ENCODE measurements around the gene NMB.

DNA sequence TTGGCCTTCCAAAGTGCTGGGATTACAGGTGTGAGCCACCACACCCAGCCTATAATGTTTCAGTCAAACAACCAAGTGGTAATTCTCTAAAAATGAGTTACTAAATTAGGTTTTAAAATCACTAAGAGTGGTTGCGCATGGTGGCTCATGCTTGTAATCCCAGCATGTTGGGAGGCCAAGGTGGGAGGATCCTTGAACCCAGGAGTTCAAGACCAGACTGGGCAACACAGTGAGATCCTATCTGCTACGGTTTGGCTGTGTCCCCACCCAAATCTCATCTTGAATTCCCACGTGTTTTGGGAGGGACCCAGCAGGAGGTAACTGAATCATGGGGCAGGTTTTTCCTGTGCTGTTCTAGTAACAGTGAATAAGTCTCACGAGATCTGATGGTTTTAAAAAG lies 31.9 kb upstream of the NMB start:
- no peak for TF ChIP-seq POLR2A (IDR thresholded peaks at IDR 0.05; ENCODE audit: low read length)
- no peak for TF ChIP-seq GATA1 (IDR thresholded peaks at IDR 0.05; ENCODE audit: low read depth, low read length)
